Stimulated activated CD4-positive, alpha-beta T cell treated with anti-CD3 and anti-CD28 coated beads, TNF-alpha, amount 100 ng/mL, for 1 hour (primary cell): Measurements from ENCODE around the gene LMF1.
"Not testable (repeated sequence)": the region's sequence is repeated elsewhere in the genome, so short reads cannot be mapped to it uniquely, and the experiment has no call there.

Experiments used
- DNase-seq, 3 donors: peaks; one replicate each; pipeline ENCODE4 v3.0.0-alpha.2; 2020; ENCODE audit warnings: low read depth in 3 of 3, low spot score in 1 of 3

Gene LMF1

DNA sequence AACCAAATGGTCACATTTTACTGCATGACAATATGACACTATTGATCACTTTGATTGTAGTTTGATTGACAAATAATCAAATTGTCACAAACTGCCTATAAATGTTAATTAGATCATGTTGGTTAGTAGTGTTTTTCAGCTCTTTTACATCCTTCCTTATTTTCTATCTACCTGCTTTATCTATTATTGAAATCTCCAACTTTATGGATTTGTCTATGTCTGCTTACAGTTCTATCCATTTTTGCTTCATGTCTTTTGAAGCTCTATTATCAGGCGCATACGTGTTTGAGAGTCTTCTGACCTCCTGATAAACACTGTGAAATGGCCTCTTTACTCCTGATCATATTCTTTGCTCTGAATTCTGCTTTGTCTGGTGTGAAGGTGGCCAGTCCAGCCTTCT is 87.0 kb downstream of the LMF1 start:
- no peak for DNase-seq

DNA sequence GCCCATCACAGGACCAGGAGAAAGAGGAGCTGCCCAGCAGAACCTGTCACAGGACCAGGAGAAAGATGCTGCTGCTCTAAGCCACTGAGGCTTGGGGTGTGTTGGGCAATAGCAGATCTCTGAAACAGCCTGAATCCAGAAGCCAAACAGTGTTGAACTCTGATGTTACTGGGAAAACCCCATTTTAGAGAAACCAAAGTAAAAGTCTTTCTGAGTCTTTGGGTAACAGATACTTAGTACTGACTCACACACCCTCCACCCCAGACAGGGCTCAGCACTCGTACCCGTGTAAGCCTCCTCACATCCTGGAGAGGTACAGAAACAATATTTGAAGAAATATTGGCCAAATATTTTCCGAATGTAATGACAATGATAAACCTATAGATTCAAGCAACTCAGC is 87.4 kb downstream of the LMF1 start:
- DNase-seq, result no peak

DNA sequence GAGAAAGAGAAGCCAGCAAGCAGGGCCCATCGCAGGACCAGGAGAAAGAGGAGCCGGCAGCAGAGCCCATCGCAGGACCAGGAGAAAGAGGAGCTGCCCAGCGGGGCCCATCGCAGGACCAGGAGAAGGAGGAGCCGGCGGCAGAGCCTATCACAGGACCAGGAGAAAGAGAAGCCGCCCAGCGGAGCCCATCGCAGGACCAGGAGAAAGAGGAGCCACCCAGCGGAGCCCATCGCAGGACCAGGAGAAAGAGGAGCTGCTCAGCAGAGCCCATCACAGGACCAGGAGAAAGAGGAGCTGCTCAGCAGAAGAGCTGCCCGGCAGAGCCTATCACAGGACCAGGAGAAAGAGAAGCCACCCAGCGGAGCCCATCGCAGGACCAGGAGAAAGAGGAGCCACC is 88.1 kb downstream of the LMF1 start:
- DNase-seq, result not testable (repeated sequence)

DNA sequence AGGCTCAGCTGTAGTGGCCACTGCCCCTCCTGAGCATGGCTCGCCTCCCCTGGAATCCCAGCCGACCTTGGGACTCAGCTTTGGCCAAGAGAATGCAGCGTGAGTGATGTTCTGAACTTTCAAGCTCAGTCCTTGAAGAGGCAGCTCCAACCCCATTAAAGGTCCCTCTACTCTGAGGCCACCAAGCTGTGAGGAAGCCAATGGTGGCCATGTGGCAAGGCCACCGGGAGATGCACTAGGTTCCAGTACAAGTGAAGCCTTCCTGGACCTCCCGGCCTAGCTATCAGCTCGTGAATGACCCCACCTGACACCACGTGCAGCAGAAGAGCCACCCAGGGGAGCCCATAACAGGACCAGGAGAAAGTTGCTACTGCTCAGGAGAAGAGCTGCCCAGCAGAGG is 88.5 kb downstream of the LMF1 start:
- no peak for DNase-seq

DNA sequence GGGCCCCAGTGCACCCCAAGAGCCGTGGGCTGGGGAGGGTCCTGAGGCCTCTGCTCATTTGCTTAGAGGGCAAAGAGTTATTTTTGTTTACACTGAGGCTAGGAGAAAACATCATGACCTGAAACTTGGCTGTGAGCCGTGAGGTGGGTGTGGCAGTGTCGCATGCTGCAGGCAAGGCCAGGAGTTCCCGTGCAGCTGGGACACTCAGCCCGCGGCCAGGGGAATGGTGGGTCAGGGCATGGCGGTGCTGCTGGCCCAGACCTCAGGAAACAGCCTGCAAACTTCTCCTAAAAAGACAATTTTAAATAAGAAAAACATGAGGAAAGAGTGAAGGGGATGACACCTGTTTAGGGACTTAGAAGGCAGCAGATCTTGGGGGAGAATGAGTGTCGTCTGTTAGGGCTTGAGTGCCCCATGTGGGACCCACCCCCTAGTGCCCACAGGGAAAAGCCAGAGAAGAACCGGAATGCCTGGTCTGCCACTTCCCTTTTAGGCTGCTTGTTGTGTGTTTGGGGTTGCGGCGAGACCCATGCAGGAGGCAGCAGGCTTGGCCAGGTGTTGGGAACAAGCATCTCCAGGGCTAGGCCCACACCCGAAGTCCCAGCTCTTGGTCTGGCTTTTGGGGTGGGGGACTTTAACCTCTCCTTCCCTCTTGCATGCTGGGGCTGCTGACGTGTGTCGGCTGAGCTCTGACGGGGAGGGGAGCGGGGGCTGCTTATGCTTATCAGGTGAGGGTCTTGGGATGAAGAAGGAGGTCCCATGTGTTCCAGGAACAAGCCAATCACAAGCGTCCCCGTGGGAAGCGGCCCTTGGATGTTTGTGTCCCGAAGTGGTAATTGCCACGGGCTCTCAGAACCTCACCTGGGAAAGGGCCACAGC is 89.3 kb downstream of the LMF1 start:
- DNase-seq, result no peak

DNA sequence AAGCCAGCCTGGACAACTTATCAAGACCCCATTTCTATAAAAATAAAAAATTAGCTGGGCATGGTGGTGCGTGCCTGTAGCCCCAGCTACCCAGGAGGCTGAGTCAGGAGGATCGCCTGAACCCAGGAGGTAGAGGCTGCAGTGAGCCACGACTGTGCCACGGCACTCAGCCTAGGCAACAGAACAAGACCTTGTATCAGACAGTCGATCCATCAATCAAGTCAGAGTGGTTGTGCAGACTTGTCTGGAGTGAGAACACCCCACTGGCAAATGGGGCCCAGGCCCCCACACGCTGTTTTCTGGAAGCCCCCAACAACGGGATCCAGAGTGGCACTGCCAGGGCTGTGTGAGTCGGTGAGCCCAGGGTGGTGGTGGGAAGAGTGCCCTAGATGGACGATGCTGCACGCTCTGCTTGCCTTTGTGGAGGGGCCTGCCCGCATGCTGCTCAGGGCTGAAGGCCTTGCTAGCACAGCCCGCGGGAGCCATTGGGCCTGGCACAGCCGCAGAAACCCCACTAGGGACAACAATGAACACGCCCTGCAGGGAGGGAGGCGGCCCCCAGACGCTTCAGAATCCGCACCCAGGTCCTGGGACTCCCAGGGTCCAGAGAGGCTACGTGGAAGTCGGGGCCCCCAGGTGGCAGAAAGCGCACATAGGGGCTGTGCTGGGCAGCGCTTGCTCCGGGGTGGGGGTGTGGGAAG is 90.2 kb downstream of the LMF1 start:
- no peak for DNase-seq

DNA sequence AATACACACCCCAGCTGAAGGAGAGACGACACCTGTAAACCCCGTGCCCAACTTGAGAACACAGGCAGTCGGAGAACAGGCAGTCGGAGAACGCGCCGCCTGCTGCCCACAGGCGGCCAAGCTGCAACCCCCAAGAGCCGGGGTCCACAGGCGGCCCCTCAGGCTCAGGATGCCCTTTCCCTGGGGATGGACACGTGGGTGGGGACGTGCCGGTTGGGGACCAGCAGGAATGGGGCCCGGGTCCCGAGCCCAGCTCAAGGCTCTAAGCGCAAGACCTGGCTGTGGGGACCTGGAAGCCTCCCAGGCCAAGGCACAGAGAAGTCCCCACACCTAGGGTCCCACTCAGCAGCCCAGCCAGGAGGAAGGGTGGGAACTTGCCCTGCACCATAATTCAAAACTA is 90.8 kb downstream of the LMF1 start:
- no peak for DNase-seq

DNA sequence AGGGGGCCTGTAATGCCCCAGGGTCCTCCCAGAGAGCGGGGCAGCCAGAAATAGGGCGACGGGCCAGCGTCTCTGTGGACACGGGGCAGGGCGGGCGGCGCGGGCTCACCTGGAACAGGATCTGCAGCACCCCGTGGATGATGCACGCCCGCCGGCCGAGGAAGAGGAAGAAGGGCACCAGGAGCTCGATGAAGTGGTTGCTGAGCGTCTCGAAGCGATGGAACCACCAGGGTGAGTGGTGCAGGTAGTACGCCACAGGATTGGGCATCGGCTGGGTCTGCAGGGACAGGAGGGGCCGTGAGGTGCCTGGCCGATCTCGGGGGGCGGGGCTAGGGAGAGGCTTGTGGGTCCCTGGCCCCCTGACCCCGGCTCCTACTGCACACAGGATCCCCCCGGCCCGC is 91.3 kb downstream of the LMF1 start:
- DNase-seq, result no peak

DNA sequence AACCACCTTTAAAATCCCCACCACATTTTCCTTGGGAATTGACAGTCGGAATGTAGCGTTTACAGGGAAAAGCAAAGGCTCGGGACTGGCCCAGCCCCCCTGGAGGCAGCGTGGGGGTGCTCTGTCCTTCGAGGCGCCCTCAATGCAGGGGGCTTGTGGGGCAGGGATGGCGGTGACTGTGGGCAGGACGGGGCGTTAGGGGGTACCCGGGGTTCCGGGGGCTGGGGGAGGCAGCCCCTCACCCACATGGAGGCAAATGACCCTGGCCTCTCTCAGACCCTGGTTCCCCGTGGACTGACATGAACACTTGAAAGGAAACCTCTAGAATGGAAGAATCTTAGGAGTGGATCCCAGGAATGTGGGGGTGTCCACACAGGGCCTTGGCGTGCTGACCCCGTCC is 91.9 kb downstream of the LMF1 start:
- DNase-seq, result no peak

DNA sequence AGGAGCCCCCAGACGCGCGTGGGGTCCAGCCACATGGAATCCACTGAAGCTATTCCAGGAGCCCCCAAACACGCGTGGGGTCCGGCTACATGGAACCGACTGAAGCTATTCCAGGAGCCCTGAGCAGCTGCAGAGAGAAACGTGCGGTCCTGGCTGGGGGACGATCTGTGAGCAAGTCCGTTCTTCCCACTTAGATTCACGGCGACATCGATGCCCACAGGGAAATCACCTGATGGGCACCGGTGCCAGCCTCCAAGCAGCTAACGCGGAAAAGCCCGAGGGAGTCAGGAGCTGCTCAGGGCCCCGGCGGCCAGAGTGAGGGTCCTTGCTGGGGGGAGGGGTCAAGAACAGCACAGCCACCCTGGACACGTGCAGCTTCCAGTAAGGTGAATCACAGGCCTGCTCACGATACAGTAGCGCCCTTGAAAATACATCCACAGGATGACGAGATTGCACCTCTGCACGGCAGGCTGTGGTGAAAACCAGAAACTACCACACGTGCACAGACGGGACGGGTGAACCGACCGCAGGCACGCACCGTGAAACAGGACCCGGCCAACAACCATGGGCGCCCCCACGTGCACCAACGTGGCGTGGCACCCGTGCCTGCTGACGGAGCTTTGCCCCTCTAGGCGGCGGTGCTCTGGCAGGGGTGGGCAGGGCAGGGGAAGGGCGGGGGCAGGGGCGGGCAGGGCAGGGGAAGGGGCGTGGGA is 92.6 kb downstream of the LMF1 start:
- peak in 1 of 3 donors; percentile 12 for DNase-seq

DNA sequence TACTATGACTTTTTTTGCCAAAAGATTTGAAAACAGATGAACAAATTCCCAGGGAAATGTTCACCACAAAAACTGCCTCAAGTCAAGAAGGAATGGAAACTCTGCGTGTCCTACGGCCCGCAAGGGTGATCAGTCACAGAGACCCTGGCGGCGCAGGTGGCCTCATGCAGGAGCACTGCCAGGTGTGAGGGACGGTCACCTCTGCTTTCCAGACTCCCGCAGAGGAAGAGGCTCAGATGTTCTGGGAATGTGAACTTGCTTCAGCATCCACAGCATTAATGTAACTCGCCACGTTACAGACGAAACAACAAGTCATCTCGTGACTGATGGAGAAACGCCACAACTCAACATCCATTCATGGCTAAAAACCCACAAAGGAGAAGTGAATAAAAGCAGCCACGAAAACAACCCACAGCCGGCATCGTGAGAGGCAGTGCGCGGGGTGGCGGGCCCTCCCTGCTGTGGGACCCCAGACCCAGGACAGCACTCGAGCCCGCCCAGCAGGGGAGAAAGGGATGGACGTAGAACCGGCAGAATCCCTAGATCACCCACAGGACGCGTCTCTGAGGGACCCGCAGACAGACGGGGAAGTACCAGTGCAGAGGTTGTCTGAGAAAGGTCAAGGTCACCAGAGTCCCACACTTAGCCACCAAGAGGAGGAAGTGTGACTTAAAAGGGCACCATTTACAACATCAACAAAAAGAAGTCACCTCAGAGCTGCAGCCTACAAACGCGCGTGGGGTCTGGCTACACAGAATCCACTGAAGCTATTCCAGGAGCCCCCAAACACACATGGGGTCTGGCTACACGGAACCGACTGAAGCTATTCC is 93.3 kb downstream of the LMF1 start:
- DNase-seq, result no peak

DNA sequence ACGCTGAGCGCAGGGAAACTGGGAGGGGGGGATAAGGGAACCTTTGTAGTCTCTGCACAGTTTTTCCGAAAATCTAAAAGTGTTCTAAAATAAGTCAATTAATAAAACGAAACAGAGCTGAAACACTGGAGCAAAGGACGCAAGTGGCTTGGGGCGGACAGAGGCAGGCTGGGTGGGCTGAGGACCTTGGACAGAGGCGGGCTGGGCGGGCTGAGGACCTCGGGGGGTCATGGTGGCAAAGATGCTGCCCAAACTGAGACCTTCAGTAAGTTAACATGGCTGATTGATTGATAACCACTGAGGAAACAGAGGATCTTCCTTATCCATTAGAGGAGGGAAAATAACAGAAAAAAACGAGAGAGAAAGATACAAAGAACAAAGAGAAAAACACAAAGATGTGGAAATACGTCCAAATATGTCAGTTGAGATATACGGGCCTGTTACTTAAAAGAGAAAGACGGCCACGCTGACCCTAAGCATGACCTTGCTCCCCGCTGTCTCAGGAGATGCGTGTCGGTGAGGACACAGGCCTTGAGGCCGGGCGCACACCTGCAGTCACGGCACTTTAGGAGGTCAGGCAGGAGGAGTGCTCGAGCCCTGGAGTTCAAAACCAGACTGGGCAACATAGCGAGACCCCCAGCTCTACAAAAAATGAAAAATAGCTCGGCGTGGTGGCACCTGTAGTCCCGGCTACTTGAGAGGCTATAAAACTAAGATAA is 94.1 kb downstream of the LMF1 start:
- DNase-seq, result no peak

DNA sequence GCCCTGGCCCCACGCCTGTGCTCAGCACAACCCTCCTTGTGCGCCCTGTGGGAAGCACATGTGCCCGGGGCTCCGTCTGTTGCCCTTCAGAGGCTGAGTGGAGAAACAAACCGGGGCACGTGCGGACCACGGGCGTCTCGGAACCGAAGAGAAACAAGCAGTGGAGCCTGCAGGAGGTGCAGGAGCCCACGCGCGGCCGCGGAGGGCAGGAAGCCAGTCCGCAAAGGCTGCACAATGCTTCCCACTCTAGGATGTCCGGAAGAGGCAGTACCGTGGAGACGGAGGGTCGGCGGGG is 94.8 kb downstream of the LMF1 start:
- DNase-seq, result no peak

DNA sequence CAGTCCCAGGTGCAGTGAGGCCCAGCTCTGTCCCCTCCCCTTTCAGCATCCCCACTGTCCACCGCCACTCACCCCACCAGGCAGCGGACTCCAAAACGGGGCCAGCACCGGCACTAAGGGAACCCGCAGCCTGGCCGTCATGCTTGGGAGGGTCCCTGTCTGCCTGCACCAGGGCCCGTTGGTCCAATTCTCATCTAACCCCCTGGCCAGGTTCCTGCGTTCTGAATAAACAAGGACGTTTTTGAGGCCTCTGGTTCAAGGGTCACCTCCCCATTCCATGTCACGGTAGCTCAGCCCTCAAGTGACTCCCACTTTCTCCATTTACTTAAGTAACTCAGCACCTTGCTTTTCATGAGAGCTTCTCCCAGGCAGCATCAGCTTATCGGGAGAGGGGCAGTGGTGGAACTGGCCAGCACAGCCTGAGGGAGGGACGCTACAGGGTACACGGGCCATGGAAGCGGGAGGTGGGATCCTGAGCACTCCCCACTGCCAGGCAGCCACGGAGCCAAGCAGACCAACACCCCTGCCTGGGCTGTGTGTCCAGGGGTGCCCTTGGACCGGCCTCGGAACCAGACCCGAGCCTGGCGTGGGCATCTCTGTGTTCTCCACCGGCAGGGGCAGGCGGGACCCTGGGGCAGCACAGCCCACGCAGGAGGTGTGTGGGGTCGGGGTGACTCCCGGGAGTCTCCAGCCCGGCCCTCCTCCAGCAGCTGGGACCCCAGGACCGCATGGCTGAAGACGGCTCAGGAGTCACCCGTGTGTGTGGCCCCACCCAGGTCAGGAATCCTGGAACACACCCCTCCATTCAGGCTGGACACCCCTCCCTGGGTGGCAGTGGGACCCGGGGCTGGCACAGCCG is 95.4 kb downstream of the LMF1 start:
- no peak for DNase-seq

DNA sequence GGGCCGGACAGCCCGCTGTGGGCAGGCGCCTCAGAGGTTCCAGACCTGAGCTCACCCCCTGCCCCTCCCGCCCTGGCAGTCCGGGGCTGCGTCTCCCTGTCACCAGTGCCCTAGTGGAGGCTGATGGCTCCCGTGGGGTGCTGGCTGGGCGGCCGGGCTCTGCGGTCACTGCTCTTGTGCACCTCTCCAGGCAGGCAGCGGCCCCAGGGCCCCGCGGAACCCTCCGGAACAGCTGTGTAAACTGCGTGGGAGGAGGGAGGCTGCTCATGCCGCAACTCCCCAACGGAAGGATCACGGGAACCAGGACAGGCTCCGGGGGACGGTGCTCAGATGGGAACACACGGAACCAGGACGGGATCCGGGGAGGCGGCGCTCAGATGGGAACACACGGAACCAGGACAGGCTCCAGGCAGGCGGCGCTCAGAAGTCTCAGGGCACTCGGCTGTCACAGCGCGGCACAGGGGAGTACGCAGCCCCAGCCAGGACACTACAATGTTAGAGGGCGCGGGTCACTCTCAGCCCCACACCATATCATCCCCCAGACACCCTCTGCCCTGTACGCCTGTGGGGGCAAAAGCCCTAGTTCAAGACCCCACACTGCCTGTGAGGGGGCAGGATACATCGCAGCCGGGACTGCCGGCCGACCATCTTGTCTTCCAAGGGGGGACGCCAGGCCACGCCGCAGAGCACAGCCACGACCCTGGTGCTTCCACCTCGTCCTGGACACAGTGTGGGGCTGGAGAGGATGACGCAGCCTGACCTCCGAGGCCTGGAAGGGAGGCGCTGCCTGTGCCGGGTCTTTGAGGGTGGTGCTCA is 96.2 kb downstream of the LMF1 start:
- no peak for DNase-seq

DNA sequence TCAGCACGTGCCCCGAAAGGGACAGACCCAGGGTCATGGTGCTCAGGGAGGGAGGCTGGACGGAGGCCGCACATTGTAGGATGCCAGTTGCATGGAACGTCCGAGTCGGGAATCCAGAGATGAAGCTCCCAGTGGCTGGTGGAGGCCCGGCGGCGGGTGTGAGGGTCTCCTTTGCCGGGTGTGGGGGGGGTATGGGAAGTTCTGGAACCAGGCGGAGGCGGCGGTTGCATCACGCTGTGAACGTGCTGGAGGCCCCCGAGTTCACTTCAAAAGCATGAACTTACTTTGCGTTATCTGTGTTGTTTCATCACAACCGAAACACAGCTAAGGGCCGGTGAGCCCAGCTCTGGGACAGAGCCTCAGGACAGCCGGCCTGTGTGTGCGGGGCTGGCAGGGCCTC is 96.9 kb downstream of the LMF1 start:
- DNase-seq, result no peak

DNA sequence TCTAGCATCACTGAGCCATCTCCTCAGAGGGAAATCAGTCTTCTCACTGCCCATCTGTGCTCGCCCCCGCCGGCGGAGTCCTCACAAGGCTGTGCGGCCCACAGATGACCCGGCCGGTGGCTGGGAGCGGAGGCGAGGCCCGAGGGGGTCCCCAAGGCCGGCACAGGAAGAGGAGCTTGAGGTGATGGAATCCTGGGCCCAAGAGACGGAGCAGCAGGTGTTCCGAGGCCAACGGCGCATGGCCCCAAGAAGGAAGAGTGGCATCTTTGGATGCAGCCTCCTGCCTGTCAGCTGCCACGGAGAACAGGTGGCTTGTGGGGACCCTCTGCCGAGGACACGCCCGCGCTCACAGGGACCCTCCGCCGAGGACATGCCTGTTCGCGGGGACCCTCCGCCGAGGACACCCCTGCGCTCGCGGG is 97.5 kb downstream of the LMF1 start:
- DNase-seq, result no peak

DNA sequence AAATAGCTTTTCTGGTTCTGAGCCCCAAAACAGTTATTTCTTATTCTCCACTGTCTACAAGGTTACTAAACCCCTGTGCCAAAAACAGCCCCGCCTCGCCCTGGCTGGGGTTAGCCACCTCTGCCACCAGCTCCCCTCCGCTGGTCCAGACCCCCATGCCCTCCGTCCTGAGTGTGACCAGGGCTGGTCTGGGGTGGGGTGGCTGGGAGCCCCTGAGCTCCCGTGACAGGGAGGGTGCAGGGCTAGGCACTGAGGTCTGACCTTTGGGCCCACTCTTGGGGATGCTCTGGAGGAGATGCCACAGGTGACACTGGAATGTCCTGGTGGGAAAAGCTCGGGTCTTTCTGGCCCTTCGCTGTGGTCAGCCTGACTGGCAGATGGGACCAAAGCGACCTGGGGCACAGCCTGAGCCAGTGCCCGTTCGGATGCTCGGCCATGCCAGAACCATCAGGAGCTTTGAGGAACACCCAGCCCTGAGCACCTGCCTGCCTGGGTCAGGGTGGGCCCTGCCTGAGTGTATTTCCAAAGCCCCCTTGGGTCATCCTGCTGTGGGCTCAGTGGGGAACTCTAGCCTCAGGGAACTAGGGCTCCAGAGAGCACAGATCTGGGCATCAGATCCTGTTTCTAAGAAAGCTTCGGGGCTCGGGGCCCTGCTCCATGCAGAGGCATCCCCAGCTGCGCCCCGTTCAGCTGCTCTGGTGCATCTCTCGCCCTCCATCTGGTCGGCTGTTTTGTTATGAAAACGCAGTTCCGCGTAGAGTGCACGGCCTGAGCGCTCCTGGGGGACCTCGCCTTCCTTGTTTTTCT is 98.1 kb downstream of the LMF1 start:
- DNase-seq, result no peak
